HepG2 (cell line): ENCODE measurements around the gene NFKB2. TPM values are rescaled to one million over a fixed set of nuclear protein-coding genes. Genes with fewer than 3 reads are reported as not detected.

Experiments used
- FOXM1 ChIP-seq: sonication (generic); formaldehyde crosslinking; IDR thresholded peaks from 2 replicates; pipeline ENCODE4 v1.5.0; 2020; ENCODE audit warnings: missing genetic modification reagents
- HBP1 ChIP-seq: IDR thresholded peaks from 2 replicates; pipeline ENCODE4 v1.6.1; 2016; ENCODE audit warnings: low read depth, control low read depth
- MEIS2 ChIP-seq: sonication (generic); formaldehyde crosslinking; IDR thresholded peaks from 2 replicates; pipeline ENCODE4 v1.9.0; 2021; ENCODE audit warnings: mild to moderate bottlenecking, missing genetic modification reagents
- MXD1 ChIP-seq: sonication (generic); formaldehyde crosslinking; IDR thresholded peaks from 2 replicates; pipeline ENCODE4 v1.4.0; 2020; ENCODE audit warnings: mild to moderate bottlenecking, missing genetic modification reagents
- NR2C2 ChIP-seq: sonication (generic); formaldehyde crosslinking; IDR thresholded peaks from 2 replicates; pipeline ENCODE4 v1.4.0; 2020; ENCODE audit warnings: missing genetic modification reagents, mild to moderate bottlenecking, moderate library complexity, borderline replicate concordance
- PRDM4 ChIP-seq: sonication (generic); formaldehyde crosslinking; IDR thresholded peaks from 2 replicates; pipeline ENCODE4 v1.9.0; 2021; ENCODE audit warnings: missing genetic modification reagents, borderline replicate concordance
- REST ChIP-seq, 2 experiments: IDR thresholded peaks; 2 replicates each; pipeline ENCODE4 v1.6.1; 2011 to 2012; ENCODE audit warnings: low read length in 2 of 2, borderline replicate concordance in 1 of 2, low read depth in 1 of 2, mild to moderate bottlenecking in 1 of 2, moderate library complexity in 1 of 2
- SIN3B ChIP-seq: fragments of 150-350 bp; IDR thresholded peaks from 2 replicates; pipeline ENCODE4 v1.6.1; 2014; ENCODE audit warnings: low read length
- TEAD3 ChIP-seq: optimal IDR thresholded peaks from 2 replicates; pipeline ENCODE3; 2016; ENCODE audit warnings: borderline replicate concordance
- XRCC5 ChIP-seq: fragments of 200-400 bp; formaldehyde crosslinking; optimal IDR thresholded peaks from 2 replicates; pipeline ENCODE3; 2017; ENCODE audit warnings: mild to moderate bottlenecking, low read length
- ZFP37 ChIP-seq: sonication (generic); formaldehyde crosslinking; IDR thresholded peaks from 2 replicates; pipeline ENCODE4 v1.4.0; 2020; ENCODE audit warnings: missing genetic modification reagents, borderline replicate concordance
- ZNF232 ChIP-seq: sonication (generic); formaldehyde crosslinking; IDR thresholded peaks from 2 replicates; pipeline ENCODE4 v1.4.0; 2020; ENCODE audit warnings: missing genetic modification reagents, borderline replicate concordance
- ZNF501 ChIP-seq: sonication (generic); formaldehyde crosslinking; IDR thresholded peaks from 2 replicates; pipeline ENCODE4 v1.5.1; 2020; ENCODE audit warnings: mild to moderate bottlenecking, moderate library complexity, missing genetic modification reagents
- ZNF557 ChIP-seq: sonication (generic); formaldehyde crosslinking; IDR thresholded peaks from 2 replicates; pipeline ENCODE4 v1.4.0; 2020; ENCODE audit warnings: missing genetic modification reagents
- ZNF574 ChIP-seq: sonication (generic); formaldehyde crosslinking; IDR thresholded peaks from 2 replicates; pipeline ENCODE4 v1.4.0; 2020; ENCODE audit warnings: missing genetic modification reagents
- ZNF780A ChIP-seq: sonication (generic); formaldehyde crosslinking; IDR thresholded peaks from 2 replicates; pipeline ENCODE4 v1.8.0; 2022; ENCODE audit warnings: mild to moderate bottlenecking, missing genetic modification reagents, moderate library complexity
- polyA plus RNA-seq, 8 experiments: library from polyadenylated mRNA; depleted of rRNA in 3 of 8; stranded (reverse) in 7 of 8; unstranded in 1 of 8; fragments of >200 nt; fragmentation: Illumina TruSeq in 4 of 8; extraction: Trizol in 4 of 8; gene quantifications; 2 replicates each; pipeline versions ENCODE4 v1.2.1 to v1.2.3, GENCODE V29; 2011 to 2016; ENCODE audit warnings: low read depth in 4 of 8, missing spikeins in 1 of 8, mixed read lengths in 1 of 8; ENCODE audit not compliant: insufficient read depth in 1 of 8
- total RNA-seq, 5 experiments: library from RNA; depleted of rRNA; stranded (reverse); fragments of >200 nt; fragmentation: Illumina TruSeq; extraction: Trizol; gene quantifications; 2 replicates each; pipeline ENCODE4 v1.2.3, GENCODE V29; 2016; ENCODE audit warnings: low read depth in 1 of 5

Gene NFKB2
- total and polyA plus RNA-seq, 2 of the 13 experiments (the other 11 are each of a cell fraction or from before 2014, with no cell fraction given) = 7.7 to 12.5 TPM

- TF ChIP-seq TEAD3 (CRISPR knock-in tag) = peak; percentile 34
- TF ChIP-seq MEIS2 (CRISPR knock-in tag) = peak; percentile 47; the same call in 1 of the 2 replicates
- TF ChIP-seq SIN3B = no peak
- peak; percentile 89 for TF ChIP-seq ZNF232 (CRISPR knock-in tag)
- TF ChIP-seq ZNF574 (CRISPR knock-in tag) = peak; percentile 56
- TF ChIP-seq NR2C2 (CRISPR knock-in tag) = peak; percentile 33; the same call in 1 of the 2 replicates
- TF ChIP-seq REST (IDR thresholded peaks at IDR 0.05; ENCODE audit: borderline replicate concordance in 1 of 2, low read depth in 1 of 2, low read length in 2 of 2) = peak in 1 of 2 experiments; percentile 97; a peak in 2 of 4 replicates
- TF ChIP-seq HBP1 (CRISPR knock-in tag) = 0 out of 2 replicates have a peak, but pooled peaks have one; percentile 64
- TF ChIP-seq MXD1 = peak; percentile 72
- no peak for TF ChIP-seq PRDM4 (CRISPR knock-in tag)
- TF ChIP-seq ZNF501 = peak; percentile 36; the same call in 1 of the 2 replicates
- peak; percentile 72; the same call in 1 of the 2 replicates for TF ChIP-seq FOXM1 (CRISPR knock-in tag)
- TF ChIP-seq XRCC5 = no peak
- no peak for TF ChIP-seq ZNF780A (CRISPR knock-in tag)
- peak; percentile 71; the same call in 1 of the 2 replicates for TF ChIP-seq ZNF557
- TF ChIP-seq ZFP37 (CRISPR knock-in tag) = peak; percentile 92; the same call in 1 of the 2 replicates
Observed at GRCh38 chr10:102419269-102420180, 24.0 kb downstream of the NFKB2 start (continued).
